OCI-LY7 (cell line): ENCODE measurements around the gene EIF4E1B. TPM values are rescaled to one million over a fixed set of nuclear protein-coding genes. Genes with fewer than 3 reads are reported as not detected.

ENCODE experiments used
- BruUV-seq: library from RNA; stranded (reverse); fragments of 400-500 nt; replicated peaks from 2 replicates; lab custom pipeline; 2021; lab: Mats Ljungman, UMichigan
- CTCF ChIA-PET: fragments of 300-600 bp; sonication (Branson Sonifier 250); formaldehyde crosslinking; loops from one replicate; lab custom pipeline; 2022; ENCODE audit warnings: antibody characterized with exemption; ENCODE audit not compliant: unreplicated experiment; lab: Charles Lee
- POLR2A ChIA-PET: fragments of 300-600 bp; sonication (Branson Sonifier 250); formaldehyde crosslinking; loops from one replicate; lab custom pipeline; 2022; ENCODE audit warnings: antibody characterized with exemption; lab: Charles Lee
- DNase-seq: peaks from one replicate; pipeline ENCODE4 v3.0.0-alpha.2; 2015; ENCODE audit warnings: low spot score
- H2AFZ ChIP-seq: fragments of 200-600 bp; sonication (generic), shearing (Covaris generic); 2 replicates; pipeline ENCODE4 v1.6.1; 2014; ENCODE audit warnings: mild to moderate bottlenecking, antibody characterized with exemption, low read length, moderate library complexity
- H3K27ac ChIP-seq: fragments of 200-600 bp; sonication (generic); 2 replicates; pipeline ENCODE4 v1.5.1; 2014; ENCODE audit warnings: mixed run types, low read depth, mild to moderate bottlenecking, moderate library complexity, low read length, inconsistent platforms; ENCODE audit not compliant: poor library complexity, severe bottlenecking
- H3K36me3 ChIP-seq: fragments of 200-600 bp; sonication (generic); 2 replicates; pipeline ENCODE4 v1.6.1; 2014; ENCODE audit warnings: mild to moderate bottlenecking, antibody characterized with exemption, low read length, moderate library complexity, mixed read lengths; ENCODE audit not compliant: insufficient read depth
- H3K4me1 ChIP-seq: fragments of 200-600 bp; sonication (generic); 2 replicates; pipeline ENCODE4 v1.5.1; 2014; ENCODE audit warnings: mild to moderate bottlenecking, low read length; ENCODE audit not compliant: insufficient read depth, poor library complexity, severe bottlenecking
- H3K4me2 ChIP-seq: fragments of 200-600 bp; sonication (generic); 2 replicates; pipeline ENCODE4 v1.6.1; 2014; ENCODE audit warnings: mild to moderate bottlenecking, low read length
- H3K4me3 ChIP-seq: fragments of 200-600 bp; sonication (generic); 2 replicates; pipeline ENCODE4 v1.5.1; 2014; ENCODE audit warnings: mild to moderate bottlenecking, low read depth, low read length; ENCODE audit not compliant: poor library complexity, severe bottlenecking
- H3K79me2 ChIP-seq: fragments of 200-600 bp; sonication (generic); 2 replicates; pipeline ENCODE4 v1.6.1; 2016; ENCODE audit warnings: low read depth, mild to moderate bottlenecking, low read length, moderate library complexity, mixed read lengths; ENCODE audit not compliant: insufficient read depth
- H3K9me2 ChIP-seq: fragments of 200-600 bp; sonication (generic); 2 replicates; pipeline ENCODE4 v1.6.1; 2016; ENCODE audit warnings: mild to moderate bottlenecking, low read length, mixed read lengths; ENCODE audit not compliant: insufficient read depth
- H3K9me3 ChIP-seq: fragments of 200-600 bp; sonication (generic); 2 replicates; pipeline ENCODE4 v1.6.1; 2014; ENCODE audit warnings: mild to moderate bottlenecking, mixed run types, low read length, mixed read lengths
- H4K20me1 ChIP-seq: fragments of 200-600 bp; sonication (generic); 2 replicates; pipeline ENCODE4 v1.6.1; 2014; ENCODE audit warnings: mild to moderate bottlenecking, antibody characterized with exemption, low read length, moderate library complexity, mixed read lengths; ENCODE audit not compliant: insufficient read depth
- EZH2phosphoT487 ChIP-seq: fragments of 200-600 bp; sonication (generic); IDR thresholded peaks from 2 replicates; pipeline ENCODE4 v1.6.1; 2018; ENCODE audit warnings: low read depth, borderline replicate concordance, mild to moderate bottlenecking, mixed run types, antibody characterized with exemption, low read length, moderate library complexity, mixed read lengths
- intact Hi-C: fragments of 100-400 bp; cut with micrococcal nuclease; formaldehyde crosslinking; loops from one replicate; pipeline ENCODE4 v1.10.0; 2022; ENCODE audit not compliant: unreplicated experiment
- total RNA-seq, 2 experiments: library from RNA; depleted of rRNA in 1 of 2; stranded (reverse); fragments of >200 nt in 1 of 2; shearing (Covaris generic) in 1 of 2; gene quantifications; 2 replicates each; pipeline ENCODE4 v1.2.3, GENCODE V29; 2014 to 2022
- TF ChIP-seq, protein P1 (sequence below): fragments of 200-600 bp; sonication (generic); conservative IDR thresholded peaks from 2 replicates; pipeline ENCODE4 v1.5.1; 2014; ENCODE audit warnings: mild to moderate bottlenecking, antibody characterized with exemption, low read length, moderate library complexity, mixed read lengths

EIF4E1B gene
- total RNA-seq, 2 experiments from 2014 or later, result 0.16 to 2.4 TPM

- BruUV-seq, result no TSS peak
- ChIA-PET CTCF (no interaction called here), POLR2A (interaction anchor here (0.9 kb wide), 1 partner anchor 23 kb away, joined by 4 read pairs; no protein-coding TSS in a partner anchor)
- Histone ChIP-seq H3K4me1 (no peaks in the 10 kb centered on the region), H3K4me3 (no peak overlapping the region), H3K36me3 (no peaks in the 10 kb centered on the region), H3K4me2 (no peak overlapping the region), H3K9me2 (no peaks in the 10 kb centered on the region), H2AFZ (no peak overlapping the region), H3K27ac (no peak overlapping the region), H3K9me3 (no peaks in the 10 kb centered on the region), H4K20me1 (no peaks in the 10 kb centered on the region), H3K79me2 (no peaks in the 10 kb centered on the region)
- intact Hi-C loops, result no loop called here
- TF ChIP-seq EZH2phosphoT487, result no peak
- TF ChIP-seq, protein P1, sequence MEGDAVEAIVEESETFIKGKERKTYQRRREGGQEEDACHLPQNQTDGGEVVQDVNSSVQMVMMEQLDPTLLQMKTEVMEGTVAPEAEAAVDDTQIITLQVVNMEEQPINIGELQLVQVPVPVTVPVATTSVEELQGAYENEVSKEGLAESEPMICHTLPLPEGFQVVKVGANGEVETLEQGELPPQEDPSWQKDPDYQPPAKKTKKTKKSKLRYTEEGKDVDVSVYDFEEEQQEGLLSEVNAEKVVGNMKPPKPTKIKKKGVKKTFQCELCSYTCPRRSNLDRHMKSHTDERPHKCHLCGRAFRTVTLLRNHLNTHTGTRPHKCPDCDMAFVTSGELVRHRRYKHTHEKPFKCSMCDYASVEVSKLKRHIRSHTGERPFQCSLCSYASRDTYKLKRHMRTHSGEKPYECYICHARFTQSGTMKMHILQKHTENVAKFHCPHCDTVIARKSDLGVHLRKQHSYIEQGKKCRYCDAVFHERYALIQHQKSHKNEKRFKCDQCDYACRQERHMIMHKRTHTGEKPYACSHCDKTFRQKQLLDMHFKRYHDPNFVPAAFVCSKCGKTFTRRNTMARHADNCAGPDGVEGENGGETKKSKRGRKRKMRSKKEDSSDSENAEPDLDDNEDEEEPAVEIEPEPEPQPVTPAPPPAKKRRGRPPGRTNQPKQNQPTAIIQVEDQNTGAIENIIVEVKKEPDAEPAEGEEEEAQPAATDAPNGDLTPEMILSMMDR, result no peak
- no peak for DNase-seq
Measured at GRCh38 chr5:176601901-176602482, 28.5 kb upstream of the EIF4E1B start.

- Histone ChIP-seq H2AFZ (no peak overlapping the region), H3K4me1 (no peaks in the 10 kb centered on the region), H3K36me3 (no peaks in the 10 kb centered on the region), H3K27ac (no peak overlapping the region), H3K4me2 (no peak overlapping the region), H3K9me3 (no peaks in the 10 kb centered on the region), H3K79me2 (no peaks in the 10 kb centered on the region), H3K4me3 (no peak overlapping the region), H4K20me1 (no peaks in the 10 kb centered on the region), H3K9me2 (no peaks in the 10 kb centered on the region)
- ChIA-PET POLR2A (interaction anchor here (0.9 kb wide), 1 partner anchor 24 kb away, joined by 4 read pairs; no protein-coding TSS in a partner anchor), CTCF (no interaction called here)
- TF ChIP-seq, protein P1, result no peak
- DNase-seq, result no peak
- BruUV-seq, result no TSS peak
- intact Hi-C loops, result no loop called here
Measured at GRCh38 chr5:176603091-176603490, 27.4 kb upstream of the EIF4E1B start.

DNA sequence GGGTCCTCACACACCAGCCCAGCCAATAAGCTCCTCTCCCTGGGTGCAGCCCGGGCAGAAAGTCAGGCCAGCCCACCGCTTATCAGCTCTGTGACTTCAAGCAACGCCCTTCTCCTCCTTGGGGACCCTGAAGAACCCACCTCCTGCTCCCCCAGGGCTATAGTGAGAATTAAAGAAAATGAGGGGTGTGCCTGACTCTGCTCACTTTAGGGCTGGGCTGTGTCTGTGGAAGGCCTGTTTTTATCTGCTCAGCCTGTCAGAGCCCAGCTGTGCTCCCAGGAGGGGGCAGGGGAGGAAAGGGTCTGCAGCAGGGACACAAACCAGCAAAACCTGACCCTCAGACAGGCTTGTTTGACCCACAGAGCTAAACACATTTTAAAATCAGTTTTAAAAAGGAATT lies 24.4 kb upstream of the EIF4E1B start:
- Histone ChIP-seq H2AFZ (no peak overlapping the region), H3K4me3 (no peak overlapping the region), H3K27ac (no peak overlapping the region), H3K36me3 (no peaks in the 10 kb centered on the region), H3K4me2 (no peak overlapping the region), H3K4me1 (peaks cover 14% of the 10 kb centered on the region), H3K9me3 (no peaks in the 10 kb centered on the region), H4K20me1 (no peaks in the 10 kb centered on the region), H3K9me2 (no peaks in the 10 kb centered on the region), H3K79me2 (no peaks in the 10 kb centered on the region)
- intact Hi-C loops, result no loop called here
- POLR2A ChIA-PET, result no interaction called here
- BruUV-seq, result no TSS peak
- CTCF ChIA-PET, result interaction anchor here (0.6 kb wide), 1 partner anchor 41 kb away, joined by 9 read pairs; the partner anchor contains the start of gene TSPAN17
- no peak for DNase-seq
- TF ChIP-seq EZH2phosphoT487, result no peak
- TF ChIP-seq, protein P1, result no peak
